IMR-90 (cell line): ENCODE results near the gene S100A5. TPM values are rescaled to one million over a fixed set of nuclear protein-coding genes. Genes with fewer than 3 reads are reported as not detected.

Source experiments
- ATAC-seq: fragments of 200-7000 bp; cut with Tn5 transposase; 2 replicates; pipeline ENCODE4 v1.9.1; 2020; ENCODE audit warnings: low read depth, mild to moderate bottlenecking, moderate library complexity
- BruUV-seq: library from RNA; stranded (reverse); fragments of 400-500 nt; replicated peaks from 2 replicates; lab custom pipeline; 2021; lab: Mats Ljungman, UMichigan
- CTCF ChIA-PET: fragments of 300-600 bp; formaldehyde crosslinking; extraction: SDS; loops from one replicate; lab custom pipeline; 2021; ENCODE audit warnings: antibody characterized with exemption; lab: Yijun Ruan, JAX
- POLR2A ChIA-PET: fragments of 300-600 bp; sonication (Branson Sonifier 250); formaldehyde crosslinking; loops from one replicate; lab custom pipeline; 2022; ENCODE audit warnings: antibody characterized with exemption; ENCODE audit not compliant: unreplicated experiment; lab: Charles Lee
- DNase-seq: peaks from one replicate; pipeline ENCODE4 v3.0.0; 2013
- H2AFZ ChIP-seq: replicated peaks from 2 replicates; pipeline ENCODE3; 2013; ENCODE audit warnings: low read length, mild to moderate bottlenecking; ENCODE audit not compliant: poor library complexity
- H2AK5ac ChIP-seq: 2 replicates; pipeline ENCODE4 v1.6.1; 2013; ENCODE audit warnings: low read depth, low read length, inconsistent platforms
- H2AK9ac ChIP-seq: replicated peaks from 2 replicates; pipeline ENCODE3; 2013; ENCODE audit warnings: mild to moderate bottlenecking, low read depth, low read length, moderate library complexity; ENCODE audit not compliant: poor library complexity
- H2BK120ac ChIP-seq: 2 replicates; pipeline ENCODE4 v1.6.1; 2013; ENCODE audit warnings: low read depth, low read length, inconsistent platforms
- H2BK15ac ChIP-seq: 3 replicates; pipeline ENCODE4 v1.6.1; 2013; ENCODE audit warnings: low read depth, low read length, inconsistent platforms
- H2BK20ac ChIP-seq: 2 replicates; pipeline ENCODE4 v1.6.1; 2013; ENCODE audit warnings: low read depth, mild to moderate bottlenecking, inconsistent platforms, low read length, moderate library complexity
- H2BK5ac ChIP-seq: 2 replicates; pipeline ENCODE4 v1.6.1; 2013; ENCODE audit warnings: mild to moderate bottlenecking, low read depth, low read length, inconsistent platforms; ENCODE audit not compliant: poor library complexity, severe bottlenecking
- H3K14ac ChIP-seq: replicated peaks from 2 replicates; pipeline ENCODE4 v1.6.1; 2013; ENCODE audit warnings: low read depth, low read length, inconsistent platforms
- H3K18ac ChIP-seq: 2 replicates; pipeline ENCODE4 v1.6.1; 2013; ENCODE audit warnings: low read depth, low read length, control low read depth
- H3K23ac ChIP-seq: 2 replicates; pipeline ENCODE4 v1.6.1; 2013; ENCODE audit warnings: low read depth, low read length, inconsistent platforms
- H3K27ac ChIP-seq: 2 replicates; pipeline ENCODE4 v1.5.1; 2013; ENCODE audit warnings: mild to moderate bottlenecking, control low read depth, low read length; ENCODE audit not compliant: insufficient read depth
- H3K27me3 ChIP-seq: 2 replicates; pipeline ENCODE4 v1.6.1; 2013; ENCODE audit warnings: low read length; ENCODE audit not compliant: control insufficient read depth, insufficient read depth
- H3K36me3 ChIP-seq: 2 replicates; pipeline ENCODE4 v1.6.1; 2013; ENCODE audit warnings: low read length, mixed read lengths; ENCODE audit not compliant: control insufficient read depth, insufficient read depth
- H3K4ac ChIP-seq: 2 replicates; pipeline ENCODE4 v1.6.1; 2013; ENCODE audit warnings: low read depth, low read length, inconsistent platforms
- H3K4me1 ChIP-seq: 2 replicates; pipeline ENCODE4 v1.6.1; 2013; ENCODE audit warnings: low read length, mixed read lengths; ENCODE audit not compliant: control insufficient read depth, insufficient read depth
- H3K4me2 ChIP-seq: 2 replicates; pipeline ENCODE4 v1.6.1; 2013; ENCODE audit warnings: low read depth, mild to moderate bottlenecking, control low read depth, low read length, moderate library complexity
- H3K4me3 ChIP-seq: 2 replicates; pipeline ENCODE4 v1.5.1; 2013; ENCODE audit warnings: low read depth, mild to moderate bottlenecking, control low read depth, low read length, moderate library complexity; ENCODE audit not compliant: insufficient read depth
- H3K56ac ChIP-seq: 2 replicates; pipeline ENCODE4 v1.6.1; 2013; ENCODE audit warnings: low read length, inconsistent platforms; ENCODE audit not compliant: insufficient read depth; ENCODE audit errors: extremely low read depth
- H3K79me1 ChIP-seq, 2 experiments: 2 replicates each; pipeline ENCODE4 v1.6.1; 2013; ENCODE audit warnings: low read length in 2 of 2, inconsistent platforms in 1 of 2, low read depth in 1 of 2
- H3K9ac ChIP-seq: 2 replicates; pipeline ENCODE4 v1.6.1; 2013; ENCODE audit warnings: low read depth, low read length, control low read depth
- H3K9me1 ChIP-seq: 2 replicates; pipeline ENCODE4 v1.6.1; 2013; ENCODE audit warnings: low read length, inconsistent platforms; ENCODE audit not compliant: insufficient read depth
- H3K9me3 ChIP-seq: 2 replicates; pipeline ENCODE4 v1.6.1; 2013; ENCODE audit warnings: low read length; ENCODE audit not compliant: control insufficient read depth, insufficient read depth
- H4K20me1 ChIP-seq: 2 replicates; pipeline ENCODE4 v1.6.1; 2013; ENCODE audit warnings: low read length, inconsistent platforms; ENCODE audit not compliant: insufficient read depth
- H4K5ac ChIP-seq: 2 replicates; pipeline ENCODE4 v1.6.1; 2013; ENCODE audit warnings: mild to moderate bottlenecking, low read depth, low read length, control low read depth
- H4K8ac ChIP-seq, 2 experiments: 2 replicates each; pipeline ENCODE4 v1.6.1; 2013; ENCODE audit warnings: low read depth in 2 of 2, low read length in 2 of 2, control low read depth in 1 of 2, inconsistent platforms in 1 of 2
- H4K91ac ChIP-seq: 2 replicates; pipeline ENCODE4 v1.6.1; 2013; ENCODE audit warnings: low read depth, low read length, inconsistent platforms; ENCODE audit not compliant: insufficient read depth
- BHLHE40 ChIP-seq: fragments of 150-350 bp; IDR thresholded peaks from 2 replicates; pipeline ENCODE4 v1.6.1; 2016; ENCODE audit warnings: mild to moderate bottlenecking, low read depth, low read length
- CHD1 ChIP-seq: IDR thresholded peaks from 2 replicates; pipeline ENCODE4 v1.6.1; 2012; ENCODE audit warnings: low read depth, low read length, improper control_type of control experiment
- NFE2L2 ChIP-seq: fragments of 150-350 bp; IDR thresholded peaks from 2 replicates; pipeline ENCODE4 v1.6.1; 2016; ENCODE audit warnings: low read depth, mild to moderate bottlenecking, low read length
- POLR2A ChIP-seq: IDR thresholded peaks from 2 replicates; pipeline ENCODE4 v1.6.1; 2012; ENCODE audit warnings: mild to moderate bottlenecking, low read depth, low read length
- RFX5 ChIP-seq: IDR thresholded peaks from 2 replicates; pipeline ENCODE4 v1.8.0; 2012; ENCODE audit warnings: low read depth, mild to moderate bottlenecking, low read length, moderate library complexity
- WGBS, 2 experiments: methylation state at CpG; one replicate each; pipeline versions ENCODE4 v1.1.5 to v1.1.7; 2013; ENCODE audit warnings: missing lambda C conversion rate in 2 of 2; ENCODE audit not compliant: insufficient read length in 1 of 2; ENCODE audit errors: extremely low coverage in 2 of 2; 5-methylcytosine and 5-hydroxymethylcytosine counted together
- dilution Hi-C: fragments of 300-500 bp; cut with HindIII; formaldehyde crosslinking; loops from one replicate; pipeline ENCODE4 v1.14.3; 2018; ENCODE audit warnings: low sequenced_read_pairs; ENCODE audit not compliant: unreplicated experiment
- in situ Hi-C: fragments of 300-500 bp; cut with MboI; formaldehyde crosslinking; loops from 3 replicates; pipeline ENCODE4 v1.14.3; 2019; ENCODE audit warnings: low sequenced_read_pairs, inconsistent platforms, mixed read lengths
- intact Hi-C: fragments of 100-400 bp; cut with micrococcal nuclease; formaldehyde crosslinking; loops from 2 replicates; pipeline ENCODE4 v1.10.0; 2022
- polyA plus RNA-seq, 3 experiments: library from polyadenylated mRNA; depleted of rRNA; stranded (reverse); fragments of >200 nt; gene quantifications; 2 replicates each; pipeline ENCODE4 v1.2.3, GENCODE V29; 2012; ENCODE audit warnings: low replicate concordance in 1 of 3
- total RNA-seq: library from RNA; depleted of rRNA; stranded (reverse); fragments of >200 nt; gene quantifications from 2 replicates; pipeline ENCODE4 v1.2.3, GENCODE V29; 2012

Gene S100A5
- total and polyA plus RNA-seq, 2 of the 4 experiments (the other 2 are of a cell fraction): 0.27 TPM; not detected in 1

- in situ Hi-C loops: loop anchor here (25.0 kb wide), 1 partner anchor 418 kb away; the partner anchor contains the start of genes CREB3L4, CRTC2 and SLC39A1
- DNase-seq (no peak), ATAC-seq (no peak; the same call in 1 of the 2 replicates)
- H3K23ac ChIP-seq: peak overlapping the region; percentile 54
- peak overlapping the region; percentile 99 for H3K4ac ChIP-seq
- H2BK120ac ChIP-seq: peak overlapping the region; percentile 97
- H3K27me3 ChIP-seq: no peaks in the 10 kb centered on the region
- ChIA-PET CTCF (interaction anchor here (1.2 to 1.5 kb wide), 2 partner anchors 10 to 11 kb away, joined by 3 to 4 read pairs; no protein-coding TSS in a partner anchor), POLR2A (interaction anchor here (0.7 to 1.8 kb wide), 4 partner anchors 9 to 22 kb away, joined by 3 to 9 read pairs (median 4); partner anchors contain the start of gene S100A6)
- H2BK15ac ChIP-seq: peak overlapping the region; percentile 79; the same call in 2 of the 3 replicates
- H3K4me3 ChIP-seq: no peak overlapping the region
- peak overlapping the region; percentile 74 to 96 for H4K8ac ChIP-seq
- H3K79me1 ChIP-seq: peaks cover 0 to 39% of the 10 kb centered on the region in 2 experiments; a peak in 3 of 4 replicates
- peak overlapping the region; percentile 6; the same call in 1 of the 2 replicates for H3K4me2 ChIP-seq
- intact Hi-C loops: no loop called here
- peak overlapping the region; percentile 99 for H3K14ac ChIP-seq
- peak overlapping the region; percentile 77 for H2BK20ac ChIP-seq
- no TSS peak for BruUV-seq
- H3K27ac ChIP-seq: peak overlapping the region; percentile 81
- H3K9me3 ChIP-seq: no peaks in the 10 kb centered on the region
- peak overlapping the region; percentile 82 for H2AFZ ChIP-seq
- H2AK5ac ChIP-seq: peak overlapping the region; percentile 98
- H3K9ac ChIP-seq: peak overlapping the region; percentile 44; the same call in 1 of the 2 replicates
- H4K20me1 ChIP-seq: no peaks in the 10 kb centered on the region
- H2AK9ac ChIP-seq: peak overlapping the region; percentile 99
- peak overlapping the region; percentile 94 for H4K91ac ChIP-seq
- no peak for TF ChIP-seq RFX5
- no peak for TF ChIP-seq BHLHE40
- TF ChIP-seq NFE2L2: no peak
- TF ChIP-seq CHD1: no peak
- TF ChIP-seq POLR2A: no peak
- H2BK5ac ChIP-seq: peak overlapping the region; percentile 78
- H3K18ac ChIP-seq: peak overlapping the region; percentile 56
- H3K56ac ChIP-seq: no peak overlapping the region; the same call in 1 of the 2 replicates
- dilution Hi-C loops: no loop called here
- no CpG with 5 or more reads among the region's 10 CpGs for WGBS, 2 experiments
- H3K4me1 ChIP-seq: peaks cover 43% of the 10 kb centered on the region
- H3K36me3 ChIP-seq: no peaks in the 10 kb centered on the region
- peak overlapping the region; percentile 87 for H4K5ac ChIP-seq
- peaks cover 55% of the 10 kb centered on the region for H3K9me1 ChIP-seq
Observed at GRCh38 chr1:153544453-153545066, 3.8 kb upstream of the S100A5 start.
